GM19372 (cell line): ENCODE measurements around the gene CTSG.
"Not testable (repeated sequence)": the region's sequence is repeated elsewhere in the genome, so short reads cannot be mapped to it uniquely, and the experiment has no call there.

ENCODE experiments used
- ATAC-seq: cut with Tn5 transposase; IDR thresholded peaks from one replicate; pipeline ENCODE4 v1.9.1; 2021; ENCODE audit warnings: mild to moderate bottlenecking, low read depth, moderate library complexity; ENCODE audit not compliant: unreplicated experiment

CTSG gene

GRCh38 chr14:24576182-24576581 is at the start of gene CTSG:
TSS of gene CTSG (minus strand) at chr14:24576250. CDS start at chr14:24576223, 27 bp downstream.
- ATAC-seq: no peak

GRCh38 chr14:24613747-24614146 is 37.7 kb upstream of the CTSG start:
- ATAC-seq: no peak

- ATAC-seq: no peak
Measured at GRCh38 chr14:24613241-24613640, 37.2 kb upstream of the CTSG start.

- ATAC-seq: no peak
Measured at GRCh38 chr14:24612196-24612595, 36.1 kb upstream of the CTSG start.

GRCh38 chr14:24609655-24610344 is 33.8 kb upstream of the CTSG start, which contains the start of gene GZMH:
TSS of gene GZMH (minus strand) at chr14:24609685. CDS start at chr14:24609613, 72 bp downstream.
- no peak for ATAC-seq

GRCh38 chr14:24607635-24608514 is 31.8 kb upstream of the CTSG start:
- ATAC-seq: no peak

GRCh38 chr14:24607081-24607480 is 31.0 kb upstream of the CTSG start:
- no peak for ATAC-seq

GRCh38 chr14:24606297-24606696 is 30.2 kb upstream of the CTSG start:
- no peak for ATAC-seq

GRCh38 chr14:24605435-24606190 is 29.6 kb upstream of the CTSG start:
- ATAC-seq: peak; percentile 85

GRCh38 chr14:24597403-24597802 is 21.4 kb upstream of the CTSG start:
- no peak for ATAC-seq

- ATAC-seq: no peak
Measured at GRCh38 chr14:24595073-24595808, 19.2 kb upstream of the CTSG start.

- not testable (repeated sequence) for ATAC-seq
Measured at GRCh38 chr14:24591004-24591403, 15.0 kb upstream of the CTSG start.

GRCh38 chr14:24584402-24584801 is 8.4 kb upstream of the CTSG start:
- ATAC-seq: not testable (repeated sequence)

- no peak for ATAC-seq
Measured at GRCh38 chr14:24578558-24578957, 2.5 kb upstream of the CTSG start.

GRCh38 chr14:24576771-24577170 is 721 bp upstream of the CTSG start:
- ATAC-seq: no peak

GRCh38 chr14:24574206-24574774 is 1.8 kb downstream of the CTSG start:
- no peak for ATAC-seq

- ATAC-seq: no peak
Measured at GRCh38 chr14:24566318-24566717, 9.7 kb downstream of the CTSG start.

GRCh38 chr14:24565766-24566165 is 10.3 kb downstream of the CTSG start:
- ATAC-seq: no peak

- no peak for ATAC-seq
Measured at GRCh38 chr14:24563505-24563904, 12.5 kb downstream of the CTSG start.

GRCh38 chr14:24556756-24557155 is 19.3 kb downstream of the CTSG start:
- no peak for ATAC-seq
